HepG2 (cell line): ENCODE data around the gene NBEAL2. TPM values are rescaled to one million over a fixed set of nuclear protein-coding genes. Genes with fewer than 3 reads are reported as not detected.

ENCODE experiments used
- DNMT1 ChIP-seq: sonication (generic); formaldehyde crosslinking; IDR thresholded peaks from 2 replicates; pipeline ENCODE4 v1.5.1; 2020; ENCODE audit warnings: mild to moderate bottlenecking, missing genetic modification reagents
- GTF3A ChIP-seq: sonication (generic); formaldehyde crosslinking; conservative IDR thresholded peaks from 2 replicates; pipeline ENCODE4 v1.4.0; 2020; ENCODE audit warnings: mild to moderate bottlenecking, missing genetic modification reagents
- SETDB1 ChIP-seq: sonication (generic); formaldehyde crosslinking; IDR thresholded peaks from 2 replicates; pipeline ENCODE4 v1.5.1; 2020; ENCODE audit warnings: missing genetic modification reagents, mild to moderate bottlenecking, borderline replicate concordance
- ZNF292 ChIP-seq: sonication (generic); formaldehyde crosslinking; IDR thresholded peaks from 2 replicates; pipeline ENCODE4 v1.8.1; 2022; ENCODE audit warnings: mild to moderate bottlenecking, low read depth, missing genetic modification reagents, borderline replicate concordance
- ZNF350 ChIP-seq: sonication (generic); formaldehyde crosslinking; IDR thresholded peaks from 2 replicates; pipeline ENCODE4 v1.4.0; 2020; ENCODE audit warnings: mild to moderate bottlenecking, low read depth, missing genetic modification reagents, borderline replicate concordance
- ZNF510 ChIP-seq: sonication (generic); formaldehyde crosslinking; IDR thresholded peaks from 2 replicates; pipeline ENCODE4 v1.4.0; 2020; ENCODE audit warnings: low read depth, mild to moderate bottlenecking, missing genetic modification reagents
- polyA plus RNA-seq, 8 experiments: library from polyadenylated mRNA; depleted of rRNA in 3 of 8; stranded (reverse) in 7 of 8; unstranded in 1 of 8; fragments of >200 nt; fragmentation: Illumina TruSeq in 4 of 8; extraction: Trizol in 4 of 8; gene quantifications; 2 replicates each; pipeline versions ENCODE4 v1.2.1 to v1.2.3, GENCODE V29; 2011 to 2016; ENCODE audit warnings: low read depth in 4 of 8, missing spikeins in 1 of 8, mixed read lengths in 1 of 8; ENCODE audit not compliant: insufficient read depth in 1 of 8
- total RNA-seq, 5 experiments: library from RNA; depleted of rRNA; stranded (reverse); fragments of >200 nt; fragmentation: Illumina TruSeq; extraction: Trizol; gene quantifications; 2 replicates each; pipeline ENCODE4 v1.2.3, GENCODE V29; 2016; ENCODE audit warnings: low read depth in 1 of 5
- TF ChIP-seq, protein P1 (sequence below): sonication (generic); formaldehyde crosslinking; IDR thresholded peaks from 2 replicates; pipeline ENCODE4 v1.4.0; 2020; ENCODE audit warnings: mild to moderate bottlenecking, missing genetic modification reagents
- TF ChIP-seq, protein P2 (sequence below): fragments of 450-650 bp; IDR thresholded peaks from 2 replicates; pipeline ENCODE4 v1.6.1; 2017; ENCODE audit warnings: mild to moderate bottlenecking
- TF ChIP-seq, protein P3 (sequence below): sonication (generic); formaldehyde crosslinking; IDR thresholded peaks from 2 replicates; pipeline ENCODE4 v1.5.0; 2020; ENCODE audit warnings: missing genetic modification reagents
- TF ChIP-seq, protein P4 (sequence below): sonication (generic); formaldehyde crosslinking; IDR thresholded peaks from 2 replicates; pipeline ENCODE4 v1.4.0; 2020; ENCODE audit warnings: missing genetic modification reagents
- TF ChIP-seq, protein P5 (sequence below): sonication (generic); formaldehyde crosslinking; IDR thresholded peaks from 2 replicates; pipeline ENCODE4 v1.5.0; 2020; ENCODE audit warnings: mild to moderate bottlenecking, missing genetic modification reagents

Gene NBEAL2
- total and polyA plus RNA-seq, 2 of the 13 experiments (the other 11 are each of a cell fraction or from before 2014, with no cell fraction given), result 9.7 to 12.4 TPM

DNA sequence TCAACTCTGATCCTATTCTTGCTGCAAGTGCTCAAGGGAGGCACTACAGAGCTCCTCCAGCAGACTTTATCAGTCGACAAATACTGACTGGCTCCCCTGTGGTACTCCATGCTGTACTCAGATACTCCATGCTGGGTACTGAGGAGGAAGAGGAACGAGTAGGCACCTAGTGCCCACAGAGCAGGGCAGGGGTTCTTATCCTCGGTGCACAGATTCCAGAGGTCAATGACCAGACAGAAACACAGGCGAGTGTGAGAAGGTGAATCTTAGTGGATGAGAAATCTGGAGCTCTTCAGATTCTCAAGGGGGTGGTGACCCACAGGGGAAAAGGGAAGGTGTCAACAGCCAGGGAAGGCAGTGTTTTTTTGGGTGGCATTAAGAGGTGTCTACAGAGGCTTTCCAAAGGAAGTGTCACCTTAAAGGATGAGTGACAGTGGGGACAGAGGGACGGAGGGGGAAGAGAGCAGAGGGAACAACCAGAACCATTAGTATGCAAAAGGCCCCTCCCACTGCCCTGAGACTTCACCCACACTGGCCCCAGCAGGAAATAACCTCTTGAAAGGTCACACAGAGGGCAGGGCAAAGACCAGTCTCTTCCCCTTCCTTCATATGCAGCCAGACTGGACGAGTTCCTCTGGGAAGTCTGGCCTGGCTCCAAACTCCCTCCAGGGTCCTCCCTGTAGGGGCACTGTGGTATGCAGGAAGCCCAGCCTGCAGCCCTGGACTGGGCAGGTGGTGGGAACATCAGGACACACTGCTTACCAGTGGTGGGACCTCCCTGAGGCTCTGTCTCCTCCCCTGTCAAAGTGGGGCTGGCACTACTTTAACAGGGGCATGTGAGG is 30.4 kb upstream of the NBEAL2 start (continued):
- TF ChIP-seq, protein P1, sequence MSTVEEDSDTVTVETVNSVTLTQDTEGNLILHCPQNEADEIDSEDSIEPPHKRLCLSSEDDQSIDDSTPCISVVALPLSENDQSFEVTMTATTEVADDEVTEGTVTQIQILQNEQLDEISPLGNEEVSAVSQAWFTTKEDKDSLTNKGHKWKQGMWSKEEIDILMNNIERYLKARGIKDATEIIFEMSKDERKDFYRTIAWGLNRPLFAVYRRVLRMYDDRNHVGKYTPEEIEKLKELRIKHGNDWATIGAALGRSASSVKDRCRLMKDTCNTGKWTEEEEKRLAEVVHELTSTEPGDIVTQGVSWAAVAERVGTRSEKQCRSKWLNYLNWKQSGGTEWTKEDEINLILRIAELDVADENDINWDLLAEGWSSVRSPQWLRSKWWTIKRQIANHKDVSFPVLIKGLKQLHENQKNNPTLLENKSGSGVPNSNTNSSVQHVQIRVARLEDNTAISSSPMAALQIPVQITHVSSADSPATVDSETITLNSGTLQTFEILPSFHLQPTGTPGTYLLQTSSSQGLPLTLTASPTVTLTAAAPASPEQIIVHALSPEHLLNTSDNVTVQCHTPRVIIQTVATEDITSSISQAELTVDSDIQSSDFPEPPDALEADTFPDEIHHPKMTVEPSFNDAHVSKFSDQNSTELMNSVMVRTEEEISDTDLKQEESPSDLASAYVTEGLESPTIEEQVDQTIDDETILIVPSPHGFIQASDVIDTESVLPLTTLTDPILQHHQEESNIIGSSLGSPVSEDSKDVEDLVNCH (CRISPR knock-in tag), result no peak
- TF ChIP-seq ZNF350 (CRISPR knock-in tag) (no peak), ZNF292 (no peak), SETDB1 (CRISPR knock-in tag) (no peak), GTF3A (no peak), ZNF510 (no peak), DNMT1 (CRISPR knock-in tag) (no peak)
- TF ChIP-seq, protein P2, sequence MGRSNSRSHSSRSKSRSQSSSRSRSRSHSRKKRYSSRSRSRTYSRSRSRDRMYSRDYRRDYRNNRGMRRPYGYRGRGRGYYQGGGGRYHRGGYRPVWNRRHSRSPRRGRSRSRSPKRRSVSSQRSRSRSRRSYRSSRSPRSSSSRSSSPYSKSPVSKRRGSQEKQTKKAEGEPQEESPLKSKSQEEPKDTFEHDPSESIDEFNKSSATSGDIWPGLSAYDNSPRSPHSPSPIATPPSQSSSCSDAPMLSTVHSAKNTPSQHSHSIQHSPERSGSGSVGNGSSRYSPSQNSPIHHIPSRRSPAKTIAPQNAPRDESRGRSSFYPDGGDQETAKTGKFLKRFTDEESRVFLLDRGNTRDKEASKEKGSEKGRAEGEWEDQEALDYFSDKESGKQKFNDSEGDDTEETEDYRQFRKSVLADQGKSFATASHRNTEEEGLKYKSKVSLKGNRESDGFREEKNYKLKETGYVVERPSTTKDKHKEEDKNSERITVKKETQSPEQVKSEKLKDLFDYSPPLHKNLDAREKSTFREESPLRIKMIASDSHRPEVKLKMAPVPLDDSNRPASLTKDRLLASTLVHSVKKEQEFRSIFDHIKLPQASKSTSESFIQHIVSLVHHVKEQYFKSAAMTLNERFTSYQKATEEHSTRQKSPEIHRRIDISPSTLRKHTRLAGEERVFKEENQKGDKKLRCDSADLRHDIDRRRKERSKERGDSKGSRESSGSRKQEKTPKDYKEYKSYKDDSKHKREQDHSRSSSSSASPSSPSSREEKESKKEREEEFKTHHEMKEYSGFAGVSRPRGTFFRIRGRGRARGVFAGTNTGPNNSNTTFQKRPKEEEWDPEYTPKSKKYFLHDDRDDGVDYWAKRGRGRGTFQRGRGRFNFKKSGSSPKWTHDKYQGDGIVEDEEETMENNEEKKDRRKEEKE, result no peak
- TF ChIP-seq, protein P3, sequence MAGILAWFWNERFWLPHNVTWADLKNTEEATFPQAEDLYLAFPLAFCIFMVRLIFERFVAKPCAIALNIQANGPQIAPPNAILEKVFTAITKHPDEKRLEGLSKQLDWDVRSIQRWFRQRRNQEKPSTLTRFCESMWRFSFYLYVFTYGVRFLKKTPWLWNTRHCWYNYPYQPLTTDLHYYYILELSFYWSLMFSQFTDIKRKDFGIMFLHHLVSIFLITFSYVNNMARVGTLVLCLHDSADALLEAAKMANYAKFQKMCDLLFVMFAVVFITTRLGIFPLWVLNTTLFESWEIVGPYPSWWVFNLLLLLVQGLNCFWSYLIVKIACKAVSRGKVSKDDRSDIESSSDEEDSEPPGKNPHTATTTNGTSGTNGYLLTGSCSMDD (CRISPR knock-in tag), result no peak
- TF ChIP-seq, protein P4, sequence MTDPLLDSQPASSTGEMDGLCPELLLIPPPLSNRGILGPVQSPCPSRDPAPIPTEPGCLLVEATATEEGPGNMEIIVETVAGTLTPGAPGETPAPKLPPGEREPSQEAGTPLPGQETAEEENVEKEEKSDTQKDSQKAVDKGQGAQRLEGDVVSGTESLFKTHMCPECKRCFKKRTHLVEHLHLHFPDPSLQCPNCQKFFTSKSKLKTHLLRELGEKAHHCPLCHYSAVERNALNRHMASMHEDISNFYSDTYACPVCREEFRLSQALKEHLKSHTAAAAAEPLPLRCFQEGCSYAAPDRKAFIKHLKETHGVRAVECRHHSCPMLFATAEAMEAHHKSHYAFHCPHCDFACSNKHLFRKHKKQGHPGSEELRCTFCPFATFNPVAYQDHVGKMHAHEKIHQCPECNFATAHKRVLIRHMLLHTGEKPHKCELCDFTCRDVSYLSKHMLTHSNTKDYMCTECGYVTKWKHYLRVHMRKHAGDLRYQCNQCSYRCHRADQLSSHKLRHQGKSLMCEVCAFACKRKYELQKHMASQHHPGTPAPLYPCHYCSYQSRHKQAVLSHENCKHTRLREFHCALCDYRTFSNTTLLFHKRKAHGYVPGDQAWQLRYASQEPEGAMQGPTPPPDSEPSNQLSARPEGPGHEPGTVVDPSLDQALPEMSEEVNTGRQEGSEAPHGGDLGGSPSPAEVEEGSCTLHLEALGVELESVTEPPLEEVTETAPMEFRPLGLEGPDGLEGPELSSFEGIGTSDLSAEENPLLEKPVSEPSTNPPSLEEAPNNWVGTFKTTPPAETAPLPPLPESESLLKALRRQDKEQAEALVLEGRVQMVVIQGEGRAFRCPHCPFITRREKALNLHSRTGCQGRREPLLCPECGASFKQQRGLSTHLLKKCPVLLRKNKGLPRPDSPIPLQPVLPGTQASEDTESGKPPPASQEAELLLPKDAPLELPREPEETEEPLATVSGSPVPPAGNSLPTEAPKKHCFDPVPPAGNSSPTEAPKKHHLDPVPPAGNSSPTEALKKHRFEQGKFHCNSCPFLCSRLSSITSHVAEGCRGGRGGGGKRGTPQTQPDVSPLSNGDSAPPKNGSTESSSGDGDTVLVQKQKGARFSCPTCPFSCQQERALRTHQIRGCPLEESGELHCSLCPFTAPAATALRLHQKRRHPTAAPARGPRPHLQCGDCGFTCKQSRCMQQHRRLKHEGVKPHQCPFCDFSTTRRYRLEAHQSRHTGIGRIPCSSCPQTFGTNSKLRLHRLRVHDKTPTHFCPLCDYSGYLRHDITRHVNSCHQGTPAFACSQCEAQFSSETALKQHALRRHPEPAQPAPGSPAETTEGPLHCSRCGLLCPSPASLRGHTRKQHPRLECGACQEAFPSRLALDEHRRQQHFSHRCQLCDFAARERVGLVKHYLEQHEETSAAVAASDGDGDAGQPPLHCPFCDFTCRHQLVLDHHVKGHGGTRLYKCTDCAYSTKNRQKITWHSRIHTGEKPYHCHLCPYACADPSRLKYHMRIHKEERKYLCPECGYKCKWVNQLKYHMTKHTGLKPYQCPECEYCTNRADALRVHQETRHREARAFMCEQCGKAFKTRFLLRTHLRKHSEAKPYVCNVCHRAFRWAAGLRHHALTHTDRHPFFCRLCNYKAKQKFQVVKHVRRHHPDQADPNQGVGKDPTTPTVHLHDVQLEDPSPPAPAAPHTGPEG (CRISPR knock-in tag), result no peak
- TF ChIP-seq, protein P5, sequence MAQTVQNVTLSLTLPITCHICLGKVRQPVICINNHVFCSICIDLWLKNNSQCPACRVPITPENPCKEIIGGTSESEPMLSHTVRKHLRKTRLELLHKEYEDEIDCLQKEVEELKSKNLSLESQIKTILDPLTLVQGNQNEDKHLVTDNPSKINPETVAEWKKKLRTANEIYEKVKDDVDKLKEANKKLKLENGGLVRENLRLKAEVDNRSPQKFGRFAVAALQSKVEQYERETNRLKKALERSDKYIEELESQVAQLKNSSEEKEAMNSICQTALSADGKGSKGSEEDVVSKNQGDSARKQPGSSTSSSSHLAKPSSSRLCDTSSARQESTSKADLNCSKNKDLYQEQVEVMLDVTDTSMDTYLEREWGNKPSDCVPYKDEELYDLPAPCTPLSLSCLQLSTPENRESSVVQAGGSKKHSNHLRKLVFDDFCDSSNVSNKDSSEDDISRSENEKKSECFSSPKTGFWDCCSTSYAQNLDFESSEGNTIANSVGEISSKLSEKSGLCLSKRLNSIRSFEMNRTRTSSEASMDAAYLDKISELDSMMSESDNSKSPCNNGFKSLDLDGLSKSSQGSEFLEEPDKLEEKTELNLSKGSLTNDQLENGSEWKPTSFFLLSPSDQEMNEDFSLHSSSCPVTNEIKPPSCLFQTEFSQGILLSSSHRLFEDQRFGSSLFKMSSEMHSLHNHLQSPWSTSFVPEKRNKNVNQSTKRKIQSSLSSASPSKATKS (CRISPR knock-in tag), result no peak
